Measurements from ENCODE around the gene IMMP2L.
"Not testable (repeated sequence)": the region's sequence is repeated elsewhere in the genome, so short reads cannot be mapped to it uniquely, and the experiment has no call there.

Gene IMMP2L

DNA sequence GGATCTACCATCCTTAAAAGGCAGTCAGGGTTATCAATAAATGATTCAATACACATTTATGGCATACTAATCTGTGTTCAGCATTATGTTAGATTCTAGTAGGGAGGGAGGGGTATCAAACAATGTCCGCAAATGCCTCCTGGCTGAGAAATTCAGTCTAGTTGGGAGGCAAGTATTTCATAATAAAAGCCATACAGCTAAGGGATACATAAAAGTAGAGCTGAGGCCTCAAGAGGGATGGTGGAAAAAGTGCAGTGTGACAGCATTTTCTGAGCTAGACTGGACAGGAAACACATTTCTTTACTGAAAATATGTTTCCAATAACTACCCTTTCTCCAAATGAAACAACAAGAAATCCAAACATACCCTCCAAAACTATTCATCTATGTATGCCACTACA lies 624.1 kb downstream of the IMMP2L start:
- Mint-ChIP-seq H3K27ac (ENCODE audit: low read depth) (no peak overlapping the region), H3K27me3 (no peaks in the 10 kb centered on the region), H3K4me3 (no peak overlapping the region), H3K9me3 (no peaks in the 10 kb centered on the region), H3K4me1 (no peaks in the 10 kb centered on the region), H3K36me3 (ENCODE audit: insufficient read depth) (no peaks in the 10 kb centered on the region)
- ATAC-seq (replicated peaks; ENCODE audit: extremely low read depth, poor library complexity, severe bottlenecking) = no peak
- DNase-seq (ENCODE audit: low spot score in 2 of 2) = no peak

DNA sequence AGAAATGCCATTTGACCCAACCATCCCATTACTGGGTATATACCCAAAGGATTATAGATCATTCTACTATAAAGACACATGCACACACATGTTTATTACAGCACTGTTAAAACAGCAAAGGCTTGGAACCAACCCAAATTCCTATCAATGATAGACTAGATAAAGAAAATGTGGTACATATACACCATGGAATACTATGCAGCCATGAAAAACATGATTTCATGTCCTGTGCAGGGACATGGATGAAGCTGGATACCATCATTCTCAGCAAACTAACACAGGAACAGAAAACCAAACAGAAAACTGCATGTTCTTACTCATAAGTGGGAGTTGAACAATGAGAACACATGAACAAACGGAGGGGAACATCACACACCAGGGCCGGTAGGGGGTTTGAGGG lies 625.6 kb downstream of the IMMP2L start:
- not testable (repeated sequence) for H3K36me3 Mint-ChIP-seq (ENCODE audit: insufficient read depth); ATAC-seq (replicated peaks; ENCODE audit: extremely low read depth, poor library complexity, severe bottlenecking); H3K9me3 Mint-ChIP-seq; H3K4me1 Mint-ChIP-seq; DNase-seq (ENCODE audit: low spot score in 2 of 2); H3K4me3 Mint-ChIP-seq; H3K27ac Mint-ChIP-seq (ENCODE audit: low read depth); H3K27me3 Mint-ChIP-seq

DNA sequence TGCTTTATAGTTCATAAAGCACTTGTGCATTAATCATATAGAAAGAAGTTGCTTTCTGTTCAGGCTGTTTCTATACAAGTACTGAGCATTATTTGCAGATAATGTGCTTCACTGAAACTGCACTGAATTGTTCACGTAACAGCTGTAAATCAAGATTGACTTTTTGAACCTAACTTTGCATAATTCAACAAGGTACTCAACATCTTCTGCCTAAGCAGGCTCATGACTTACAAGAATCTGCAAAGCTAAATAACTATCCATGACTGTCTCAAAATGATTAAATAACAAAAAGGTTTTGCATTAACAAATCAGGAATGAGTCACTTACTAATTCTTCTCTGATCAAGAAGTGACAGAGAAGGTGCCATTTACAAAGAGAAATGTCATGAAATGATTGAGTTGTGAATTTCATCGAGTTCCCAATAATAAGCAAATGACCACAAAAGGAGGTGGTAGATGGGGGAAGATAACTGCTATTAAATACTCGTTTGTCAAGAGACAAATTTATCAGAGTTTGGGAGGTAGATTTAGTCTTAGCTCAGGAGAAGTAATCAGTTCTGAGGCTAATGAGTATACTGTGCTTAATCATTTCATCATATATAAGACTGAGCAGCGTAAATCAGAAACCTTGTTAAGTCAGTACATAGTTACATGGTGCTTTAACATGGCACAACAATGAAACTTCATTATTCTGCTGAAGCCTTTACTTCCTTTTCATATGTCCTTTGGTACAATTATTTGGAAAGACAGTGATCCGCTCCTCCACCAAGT lies 632.6 kb downstream of the IMMP2L start:
- H3K4me3 Mint-ChIP-seq = no peak overlapping the region
- no peak overlapping the region for H3K27ac Mint-ChIP-seq (ENCODE audit: low read depth)
- no peaks in the 10 kb centered on the region for H3K9me3 Mint-ChIP-seq
- H3K27me3 Mint-ChIP-seq = no peaks in the 10 kb centered on the region
- no peak for DNase-seq (ENCODE audit: low spot score in 2 of 2)
- no peaks in the 10 kb centered on the region for H3K36me3 Mint-ChIP-seq (ENCODE audit: insufficient read depth)
- no peaks in the 10 kb centered on the region for H3K4me1 Mint-ChIP-seq
- ATAC-seq (replicated peaks; ENCODE audit: extremely low read depth, poor library complexity, severe bottlenecking) = no peak

DNA sequence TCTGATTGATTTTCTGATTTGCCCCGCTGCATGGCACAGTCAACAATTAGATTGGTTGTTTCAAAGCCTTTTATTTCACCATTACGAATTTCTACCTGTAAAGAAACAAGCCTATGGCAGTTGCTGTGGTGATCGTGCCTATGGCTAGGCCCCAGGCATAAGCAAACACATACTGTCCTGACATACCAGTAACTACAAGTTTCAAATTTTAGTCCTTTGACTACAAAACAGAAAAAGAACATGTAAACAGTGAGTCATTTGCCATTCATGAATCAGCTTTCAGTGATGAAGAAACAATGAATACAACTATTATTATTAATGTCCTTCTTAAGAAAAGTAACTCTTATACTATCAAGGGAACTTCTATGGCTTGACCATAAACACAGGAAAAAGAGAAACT lies 639.4 kb downstream of the IMMP2L start:
- Mint-ChIP-seq H3K9me3 (no peaks in the 10 kb centered on the region), H3K27me3 (no peaks in the 10 kb centered on the region), H3K36me3 (ENCODE audit: insufficient read depth) (peaks cover 2% of the 10 kb centered on the region), H3K27ac (ENCODE audit: low read depth) (no peak overlapping the region), H3K4me1 (no peaks in the 10 kb centered on the region), H3K4me3 (no peak overlapping the region)
- DNase-seq (ENCODE audit: low spot score in 2 of 2) (no peak), ATAC-seq (replicated peaks; ENCODE audit: extremely low read depth, poor library complexity, severe bottlenecking) (no peak)

DNA sequence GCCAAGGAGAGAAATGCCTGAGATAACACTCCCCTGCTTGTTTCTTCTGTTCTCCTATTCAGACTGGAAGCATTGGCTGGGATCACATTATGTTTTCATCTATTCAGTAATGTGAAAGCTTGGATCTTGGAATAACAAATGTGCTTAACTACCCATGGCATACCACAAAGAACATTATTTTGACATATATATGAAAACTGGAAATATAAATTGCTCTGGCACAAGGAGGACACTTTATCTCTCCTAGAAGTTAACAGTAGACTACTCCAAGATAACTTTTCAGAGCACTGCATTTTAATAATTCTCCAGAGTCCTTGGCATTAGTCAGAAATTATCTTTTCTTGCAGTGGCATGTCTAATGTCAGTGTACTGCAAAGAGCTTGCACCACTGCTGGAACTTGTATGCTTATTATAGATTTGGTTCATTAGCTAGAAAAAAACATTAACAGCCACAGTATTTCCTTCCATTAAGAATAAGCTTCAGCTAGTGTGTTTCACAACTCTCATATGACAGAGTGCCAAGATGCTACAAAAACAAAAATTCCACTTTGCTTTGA lies 640.6 kb downstream of the IMMP2L start:
- Mint-ChIP-seq H3K27ac (ENCODE audit: low read depth) (no peak overlapping the region), H3K4me3 (no peak overlapping the region), H3K4me1 (no peaks in the 10 kb centered on the region), H3K27me3 (no peaks in the 10 kb centered on the region), H3K36me3 (ENCODE audit: insufficient read depth) (peaks cover 2% of the 10 kb centered on the region), H3K9me3 (no peaks in the 10 kb centered on the region)
- ATAC-seq (replicated peaks; ENCODE audit: extremely low read depth, poor library complexity, severe bottlenecking) (no peak), DNase-seq (ENCODE audit: low spot score in 2 of 2) (no peak)

DNA sequence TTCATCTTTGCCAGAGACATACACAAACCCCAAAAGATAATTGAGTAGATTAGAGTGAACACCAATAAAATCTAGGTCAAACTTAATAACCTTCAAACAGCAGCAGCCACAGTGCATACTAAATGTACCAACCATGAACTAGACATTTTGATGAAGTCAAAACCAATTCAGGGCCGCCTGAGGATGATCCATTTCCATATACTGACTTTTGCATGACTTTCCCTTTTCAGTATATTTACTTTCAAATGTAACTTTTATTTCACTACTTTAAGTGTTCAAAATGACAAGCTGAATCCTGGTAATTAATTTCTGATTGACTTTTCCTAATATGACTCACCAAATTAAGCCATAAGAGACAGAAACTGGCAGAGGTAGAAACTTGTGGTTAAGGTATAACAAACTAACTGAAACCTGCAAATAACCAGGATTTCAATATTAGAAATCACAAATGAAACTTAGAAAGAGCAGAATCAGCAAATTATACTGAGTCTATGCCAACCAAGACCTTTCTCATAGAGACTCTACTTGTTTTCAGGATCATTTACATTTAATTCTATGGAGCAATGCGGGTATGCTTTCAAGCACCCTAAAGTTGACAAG lies 643.2 kb downstream of the IMMP2L start:
- H3K27me3 Mint-ChIP-seq = no peaks in the 10 kb centered on the region
- no peaks in the 10 kb centered on the region for H3K9me3 Mint-ChIP-seq
- no peak for DNase-seq (ENCODE audit: low spot score in 2 of 2)
- ATAC-seq (replicated peaks; ENCODE audit: extremely low read depth, poor library complexity, severe bottlenecking) = no peak
- no peaks in the 10 kb centered on the region for H3K4me1 Mint-ChIP-seq
- H3K27ac Mint-ChIP-seq (ENCODE audit: low read depth) = no peak overlapping the region
- H3K36me3 Mint-ChIP-seq (ENCODE audit: insufficient read depth) = peaks cover 2% of the 10 kb centered on the region
- no peak overlapping the region for H3K4me3 Mint-ChIP-seq

DNA sequence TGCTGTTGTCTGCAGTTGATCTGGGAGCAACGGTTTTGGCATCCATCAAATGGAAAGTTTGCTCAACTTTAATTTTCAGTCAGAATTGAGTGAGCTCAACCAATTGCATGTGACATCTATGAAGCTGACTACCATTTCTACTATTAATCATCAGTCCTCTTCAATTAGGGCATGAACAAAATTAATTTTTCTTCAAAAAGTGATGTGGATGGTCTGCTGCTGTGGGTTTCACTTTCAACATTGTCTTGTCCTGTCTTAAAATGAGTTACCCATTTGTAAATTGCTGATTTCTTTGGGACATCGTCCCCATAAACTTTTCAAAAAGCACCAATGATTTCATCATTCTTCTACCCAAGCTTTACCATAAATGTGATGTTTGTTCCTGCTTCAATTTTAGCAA lies 648.0 kb downstream of the IMMP2L start:
- no peaks in the 10 kb centered on the region for H3K36me3 Mint-ChIP-seq (ENCODE audit: insufficient read depth)
- no peaks in the 10 kb centered on the region for H3K4me1 Mint-ChIP-seq
- ATAC-seq (replicated peaks; ENCODE audit: extremely low read depth, poor library complexity, severe bottlenecking) (no peak), DNase-seq (ENCODE audit: low spot score in 2 of 2) (no peak)
- no peaks in the 10 kb centered on the region for H3K27me3 Mint-ChIP-seq
- no peaks in the 10 kb centered on the region for H3K9me3 Mint-ChIP-seq
- H3K27ac Mint-ChIP-seq (ENCODE audit: low read depth) = no peak overlapping the region
- H3K4me3 Mint-ChIP-seq = no peak overlapping the region

DNA sequence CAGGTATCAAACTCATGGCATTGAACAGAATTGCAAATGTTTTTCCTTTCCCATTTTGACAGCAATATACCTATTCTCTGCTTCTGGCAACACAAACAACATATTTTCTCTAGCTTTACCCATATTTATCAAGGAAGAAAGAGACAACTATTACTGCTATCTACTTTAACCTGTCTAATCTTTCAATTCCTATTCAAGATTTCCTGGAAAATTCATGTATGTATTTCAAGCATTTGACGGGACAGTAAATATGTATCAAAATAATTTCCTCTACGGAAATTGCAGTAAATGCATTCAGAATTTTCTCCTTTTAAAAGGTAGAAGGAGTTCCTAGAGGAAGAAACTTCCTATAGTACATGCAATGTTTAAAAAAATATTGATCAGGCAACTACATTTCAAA lies 650.7 kb downstream of the IMMP2L start:
- ATAC-seq (replicated peaks; ENCODE audit: extremely low read depth, poor library complexity, severe bottlenecking) (no peak), DNase-seq (ENCODE audit: low spot score in 2 of 2) (no peak)
- Mint-ChIP-seq H3K27ac (ENCODE audit: low read depth) (no peak overlapping the region), H3K27me3 (no peaks in the 10 kb centered on the region), H3K36me3 (ENCODE audit: insufficient read depth) (no peaks in the 10 kb centered on the region), H3K4me3 (no peak overlapping the region), H3K4me1 (no peaks in the 10 kb centered on the region), H3K9me3 (no peaks in the 10 kb centered on the region)

DNA sequence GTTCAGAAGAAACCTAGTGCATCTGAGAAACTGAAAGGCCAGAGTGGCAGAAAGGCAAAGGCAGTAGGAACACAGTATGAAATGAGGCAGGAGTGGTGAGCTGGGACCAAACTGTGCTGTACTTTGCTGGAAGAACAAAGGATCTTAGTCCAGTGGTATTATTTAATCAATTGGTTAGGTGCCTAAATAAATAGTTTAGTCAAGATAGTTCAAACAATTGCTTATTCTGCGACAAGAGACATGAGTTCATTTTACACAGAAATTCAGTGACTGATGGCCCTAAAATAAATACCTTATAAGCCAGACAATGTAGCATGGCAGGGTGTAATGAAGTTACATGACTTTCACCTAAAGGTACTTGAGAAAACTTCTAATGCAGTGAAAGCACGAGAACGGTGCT lies 653.2 kb downstream of the IMMP2L start:
- H3K9me3 Mint-ChIP-seq = no peaks in the 10 kb centered on the region
- H3K4me1 Mint-ChIP-seq = no peaks in the 10 kb centered on the region
- no peaks in the 10 kb centered on the region for H3K27me3 Mint-ChIP-seq
- ATAC-seq (replicated peaks; ENCODE audit: extremely low read depth, poor library complexity, severe bottlenecking) = no peak
- no peaks in the 10 kb centered on the region for H3K36me3 Mint-ChIP-seq (ENCODE audit: insufficient read depth)
- no peak overlapping the region for H3K4me3 Mint-ChIP-seq
- no peak overlapping the region for H3K27ac Mint-ChIP-seq (ENCODE audit: low read depth)
- no peak for DNase-seq (ENCODE audit: low spot score in 2 of 2)

DNA sequence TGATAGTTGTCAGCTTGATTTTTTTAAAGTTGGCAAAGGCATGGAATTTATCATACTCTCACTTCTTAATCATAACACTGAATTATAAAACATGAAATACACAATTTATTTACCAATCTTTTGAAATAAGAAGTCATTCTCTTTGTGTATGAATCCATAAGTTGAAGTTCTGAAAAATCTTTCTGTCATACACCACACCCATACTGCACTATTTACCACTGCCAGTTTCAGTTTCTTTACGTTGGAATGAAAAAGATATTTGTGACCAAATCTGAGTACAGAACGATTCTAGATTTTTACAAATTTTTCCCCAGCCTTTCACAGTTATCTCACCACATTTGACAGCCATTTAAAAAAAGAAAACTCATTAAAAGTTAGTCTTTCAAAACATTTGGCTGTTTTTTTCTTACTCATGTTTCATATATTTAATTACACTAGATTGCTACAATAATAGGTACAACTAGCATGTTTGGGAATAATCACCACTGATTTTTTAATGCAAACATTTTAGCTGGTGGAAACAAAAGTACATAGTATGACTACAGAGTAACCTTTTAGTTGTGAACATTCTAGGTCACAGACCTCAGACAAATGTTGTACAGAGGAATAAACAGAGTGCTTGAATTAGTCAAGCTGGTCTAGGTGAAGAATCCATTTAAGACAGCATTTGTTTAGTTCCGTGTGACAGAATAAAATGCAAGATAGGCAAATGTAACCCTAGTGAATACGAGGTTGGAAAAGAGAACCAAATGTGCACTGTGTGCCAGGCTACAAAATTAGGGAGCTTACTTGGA lies 656.3 kb downstream of the IMMP2L start:
- Mint-ChIP-seq H3K27me3 (no peaks in the 10 kb centered on the region), H3K9me3 (peaks cover 3% of the 10 kb centered on the region), H3K4me3 (no peak overlapping the region), H3K4me1 (no peaks in the 10 kb centered on the region), H3K36me3 (ENCODE audit: insufficient read depth) (peaks cover 1% of the 10 kb centered on the region), H3K27ac (ENCODE audit: low read depth) (peak overlapping the region; percentile 45)
- DNase-seq (ENCODE audit: low spot score in 2 of 2) (no peak), ATAC-seq (replicated peaks; ENCODE audit: extremely low read depth, poor library complexity, severe bottlenecking) (no peak)

DNA sequence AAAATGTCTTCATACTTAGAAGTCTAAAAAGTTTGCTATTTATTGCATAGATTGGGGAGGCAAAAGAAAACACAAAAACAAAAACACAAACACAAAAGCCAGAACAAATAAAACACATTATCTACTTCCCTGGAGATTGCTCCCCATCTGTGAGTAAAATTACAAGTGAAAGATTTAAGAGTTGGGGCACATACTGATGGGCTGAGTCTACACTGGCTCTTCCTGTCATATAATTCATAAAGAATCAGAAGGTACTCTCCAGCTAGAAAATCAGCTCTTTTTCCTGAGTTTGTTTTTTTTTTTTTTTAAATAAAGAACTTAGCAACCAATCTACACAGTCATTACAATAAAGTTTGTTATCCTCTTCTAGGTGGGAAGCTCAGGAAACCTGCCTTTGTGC lies 663.8 kb downstream of the IMMP2L start:
- ATAC-seq (replicated peaks; ENCODE audit: extremely low read depth, poor library complexity, severe bottlenecking) = no peak
- H3K4me1 Mint-ChIP-seq = no peaks in the 10 kb centered on the region
- no peaks in the 10 kb centered on the region for H3K36me3 Mint-ChIP-seq (ENCODE audit: insufficient read depth)
- peaks cover 13% of the 10 kb centered on the region for H3K9me3 Mint-ChIP-seq
- DNase-seq (ENCODE audit: low spot score in 2 of 2) = no peak
- H3K4me3 Mint-ChIP-seq = no peak overlapping the region
- H3K27me3 Mint-ChIP-seq = no peaks in the 10 kb centered on the region
- no peak overlapping the region for H3K27ac Mint-ChIP-seq (ENCODE audit: low read depth)

DNA sequence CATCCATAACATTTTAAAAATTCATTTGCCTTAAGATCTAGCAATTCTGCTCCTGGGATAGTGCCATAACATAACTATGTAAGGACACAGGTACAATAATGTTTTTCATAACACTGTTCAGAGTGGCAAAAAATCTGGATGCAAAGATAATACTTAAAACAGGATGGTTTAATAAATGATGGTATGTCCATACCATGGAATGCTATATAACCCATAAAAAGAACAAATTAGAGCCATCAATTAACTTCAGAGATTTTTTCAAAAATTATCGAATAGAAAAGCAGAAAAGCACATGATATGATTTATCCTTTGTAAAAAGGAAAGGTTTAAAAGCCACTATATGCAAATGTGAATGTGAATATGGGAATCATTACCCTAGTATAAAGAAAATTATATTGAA lies 664.8 kb downstream of the IMMP2L start:
- Mint-ChIP-seq H3K4me1 (no peaks in the 10 kb centered on the region), H3K27me3 (no peaks in the 10 kb centered on the region), H3K9me3 (peaks cover 13% of the 10 kb centered on the region), H3K27ac (ENCODE audit: low read depth) (no peak overlapping the region), H3K36me3 (ENCODE audit: insufficient read depth) (no peaks in the 10 kb centered on the region), H3K4me3 (no peak overlapping the region)
- no peak for ATAC-seq (replicated peaks; ENCODE audit: extremely low read depth, poor library complexity, severe bottlenecking)
- no peak for DNase-seq (ENCODE audit: low spot score in 2 of 2)

DNA sequence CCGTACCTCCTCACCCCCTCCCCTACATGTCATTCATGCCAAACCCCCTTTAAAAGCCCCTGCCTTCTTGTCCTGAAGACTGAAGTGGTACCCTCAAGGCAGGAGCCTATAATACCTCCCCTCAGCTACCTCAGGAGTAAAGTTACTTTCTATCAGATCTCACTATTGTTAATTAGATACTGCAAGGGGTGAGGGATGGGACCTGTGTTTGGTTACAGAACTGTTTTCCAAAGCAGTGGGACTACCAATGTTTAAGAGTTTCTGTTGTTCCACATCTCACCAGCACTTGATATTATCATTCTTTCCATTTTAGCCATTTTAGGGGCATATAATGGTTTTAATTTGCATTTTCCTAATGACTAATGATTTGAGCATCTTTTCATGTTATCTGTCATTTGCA lies 668.2 kb downstream of the IMMP2L start:
- peaks cover 8% of the 10 kb centered on the region for H3K9me3 Mint-ChIP-seq
- H3K4me3 Mint-ChIP-seq = no peak overlapping the region
- ATAC-seq (replicated peaks; ENCODE audit: extremely low read depth, poor library complexity, severe bottlenecking) (no peak), DNase-seq (ENCODE audit: low spot score in 2 of 2) (no peak)
- H3K36me3 Mint-ChIP-seq (ENCODE audit: insufficient read depth) = peaks cover 2% of the 10 kb centered on the region
- H3K27me3 Mint-ChIP-seq = no peaks in the 10 kb centered on the region
- no peak overlapping the region for H3K27ac Mint-ChIP-seq (ENCODE audit: low read depth)
- H3K4me1 Mint-ChIP-seq = no peaks in the 10 kb centered on the region

Measured in central memory CD8-positive, alpha-beta T cell (primary cell).